Measurements from ENCODE around the gene GPR17.

Gene GPR17

GRCh38 chr2:127641846-127642507, 4.0 kb upstream of the GPR17 start:
- no peak for DNase-seq (ENCODE audit: low read depth, low spot score)

DNA sequence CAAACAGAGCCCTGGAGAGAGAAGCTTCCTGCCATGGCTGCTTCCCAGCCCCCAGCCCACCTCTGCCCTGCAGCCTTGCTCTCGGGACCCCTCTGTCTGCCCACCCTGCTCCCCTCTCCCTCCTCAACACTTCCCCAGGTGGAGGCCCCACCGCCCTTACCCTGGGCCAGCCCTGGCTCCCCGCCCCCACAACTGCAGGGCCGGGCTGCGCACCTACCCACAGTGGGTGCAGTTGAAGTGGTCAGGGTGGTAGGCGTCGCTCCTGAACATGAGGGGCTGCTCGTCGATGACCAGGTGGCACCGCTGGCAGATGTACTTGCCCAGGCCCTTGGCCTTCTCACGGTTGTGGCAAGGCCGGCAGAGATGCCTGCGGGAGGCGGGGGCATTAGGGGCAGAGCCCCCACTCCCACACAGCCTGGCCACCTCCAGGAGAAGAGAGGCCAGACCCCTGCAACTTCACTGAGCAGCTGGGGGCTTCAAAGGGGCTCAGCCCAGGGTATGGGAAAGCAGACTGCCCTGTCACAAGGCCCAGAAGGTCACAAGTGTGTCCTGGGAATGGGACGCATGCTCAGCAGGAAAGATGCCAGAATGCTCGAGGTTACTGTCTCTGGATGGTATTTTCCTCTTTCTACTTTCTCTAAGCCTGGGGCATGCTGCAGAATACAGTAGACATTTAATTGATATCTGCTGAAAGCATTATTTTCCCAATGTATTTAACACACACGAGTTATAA, 3.1 kb upstream of the GPR17 start:
- DNase-seq (ENCODE audit: low read depth, low spot score), result no peak

GRCh38 chr2:127643439-127644065, 2.4 kb upstream of the GPR17 start:
- no peak for DNase-seq (ENCODE audit: low read depth, low spot score)

DNA sequence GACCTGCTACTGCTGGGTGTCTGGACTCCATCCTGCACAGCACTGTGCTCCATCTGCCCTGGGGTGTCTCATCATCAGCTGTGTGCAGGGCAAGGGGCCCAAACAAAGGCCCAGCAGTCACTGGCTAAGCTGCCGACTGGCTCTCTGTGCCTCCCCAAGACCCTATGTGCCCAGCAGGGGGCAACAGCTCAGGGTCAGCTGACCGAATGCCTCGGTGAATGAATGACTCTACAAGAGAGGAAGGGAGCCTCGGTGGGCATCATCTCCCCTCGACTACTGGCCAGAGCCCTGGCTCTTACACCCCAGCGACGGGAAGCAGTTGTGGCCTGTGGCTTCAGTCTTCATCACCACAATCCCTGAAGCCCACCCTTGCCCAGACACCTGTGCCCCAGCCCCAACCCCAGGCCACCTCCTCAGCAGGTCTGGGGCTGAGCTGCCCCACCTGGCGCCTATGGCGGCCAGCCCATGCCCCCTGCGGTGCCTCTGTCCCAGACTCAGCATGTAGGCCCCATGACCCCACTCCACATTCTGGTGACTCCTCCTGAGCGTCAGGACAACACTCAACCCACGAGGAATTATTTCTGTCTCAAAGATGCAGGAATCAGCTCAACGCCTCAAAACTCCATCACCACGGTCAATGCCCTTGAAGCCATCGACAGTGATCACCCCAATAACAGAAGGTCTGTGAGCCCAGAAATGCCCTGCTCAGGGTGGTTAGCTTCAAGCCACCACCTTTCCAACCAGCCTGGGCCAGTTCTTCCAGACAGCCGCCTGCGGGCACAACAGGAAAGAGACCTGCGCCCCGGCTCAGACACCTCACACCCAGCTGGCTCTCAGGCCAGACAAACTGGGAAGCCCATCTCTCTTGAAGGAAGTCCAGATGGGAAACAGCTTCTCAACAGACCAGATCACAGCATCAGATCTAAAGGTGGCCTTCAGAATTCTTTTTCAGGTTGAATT, 1.6 kb upstream of the GPR17 start:
- no peak for DNase-seq (ENCODE audit: low read depth, low spot score)

DNA sequence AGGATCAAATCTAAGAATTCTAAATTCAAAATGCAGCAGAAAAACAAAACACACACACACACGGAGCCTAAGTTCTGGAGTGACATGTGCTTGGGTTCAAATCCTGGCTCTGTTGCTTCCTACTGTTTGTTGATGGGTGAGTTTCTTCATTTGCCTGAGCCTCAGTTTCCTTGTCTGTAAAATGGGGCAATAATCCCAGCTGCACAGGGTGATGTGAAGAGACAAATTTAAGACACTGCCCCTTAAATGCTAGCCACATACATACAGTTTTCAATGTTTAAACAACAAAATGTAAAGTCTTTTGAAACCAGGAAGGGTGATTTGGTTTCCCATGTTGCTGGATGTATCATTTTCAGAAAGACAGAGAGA, 943 bp upstream of the GPR17 start:
- DNase-seq (ENCODE audit: low read depth, low spot score), result no peak

DNA sequence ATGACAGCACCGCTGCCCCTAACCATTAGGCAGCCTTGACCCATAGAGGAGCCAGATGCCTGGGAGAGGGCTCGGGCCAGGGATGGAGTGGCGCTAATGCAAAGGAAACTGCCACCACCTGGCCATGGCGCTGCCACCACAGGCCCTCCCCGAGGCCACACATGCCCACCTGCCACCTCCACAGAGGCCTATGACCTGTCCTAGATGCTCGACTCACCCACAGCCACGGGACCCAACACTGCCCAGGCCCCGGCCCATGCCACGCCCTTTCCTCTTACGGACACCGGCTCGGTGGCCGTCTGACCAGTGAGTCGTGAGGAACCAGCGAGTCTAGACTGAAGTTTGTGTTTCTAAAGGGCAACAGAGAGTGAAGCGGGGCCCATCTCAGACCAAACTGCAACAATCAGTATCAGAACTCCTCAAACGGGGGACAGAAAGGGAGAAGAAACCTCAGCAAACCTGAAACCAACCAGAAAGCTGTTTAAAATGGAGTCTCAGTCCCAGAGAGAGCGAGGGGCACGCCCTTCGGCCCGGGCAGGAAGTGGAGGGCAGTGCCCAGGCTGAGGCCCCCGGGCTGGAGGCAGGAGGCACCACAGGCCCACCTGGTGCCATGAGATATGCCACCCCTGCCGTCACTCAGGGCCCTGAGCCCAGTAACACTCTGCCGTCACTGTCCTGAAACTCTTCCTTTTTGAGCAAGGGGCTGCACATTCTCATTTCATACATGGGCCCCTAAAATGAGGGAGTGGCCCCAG, 711 bp downstream of the GPR17 start:
- no peak for DNase-seq (ENCODE audit: low read depth, low spot score)

DNA sequence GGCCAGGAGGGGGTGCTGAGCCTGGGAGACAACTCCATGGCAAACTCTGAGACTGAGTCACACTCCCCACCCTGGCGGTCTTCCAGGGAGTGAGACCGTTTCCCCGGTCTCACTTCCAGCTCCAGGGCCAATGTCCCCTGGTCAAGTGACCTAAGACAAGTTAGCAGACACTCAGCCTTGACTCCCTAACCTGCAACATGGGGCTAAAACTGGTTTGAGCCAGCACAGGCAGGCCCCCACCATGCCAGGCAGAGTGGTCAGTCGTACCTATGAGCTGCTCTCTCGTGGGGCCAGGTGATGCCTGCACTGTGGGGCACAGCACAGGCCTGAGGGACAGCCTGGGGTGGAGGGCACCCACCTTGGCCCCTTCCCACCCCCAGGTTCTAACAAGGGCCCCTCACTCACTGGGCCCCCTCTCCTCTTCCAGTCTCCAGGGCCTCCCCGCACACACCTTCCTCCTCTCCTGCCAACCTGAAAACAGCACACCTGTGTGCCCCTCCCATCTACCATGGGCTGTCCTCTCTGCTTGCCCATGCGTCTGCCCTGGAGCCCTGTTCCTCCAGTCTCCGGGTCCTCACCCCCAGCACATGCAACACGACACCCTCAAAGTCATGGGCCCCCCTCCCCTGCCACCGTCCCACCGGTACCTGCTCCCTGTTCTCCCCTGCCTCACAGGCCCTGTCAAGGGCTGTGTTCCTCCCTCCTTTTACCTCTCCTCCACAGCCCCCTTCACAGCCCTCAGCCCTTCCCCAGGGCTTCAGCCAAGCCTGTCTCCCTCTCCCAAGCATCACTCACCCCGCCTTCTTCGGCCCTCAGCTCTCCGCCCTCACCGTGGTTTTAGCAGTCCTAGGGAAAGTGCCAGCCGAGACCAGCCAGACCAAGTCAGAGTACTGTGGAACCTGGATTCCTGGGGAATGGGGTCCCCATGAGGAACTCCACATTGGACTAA, 1.6 kb downstream of the GPR17 start:
- DNase-seq (ENCODE audit: low read depth, low spot score), result no peak

- DNase-seq (ENCODE audit: low read depth, low spot score), result no peak
Observed at GRCh38 chr2:127648321-127648720, 2.4 kb downstream of the GPR17 start.

- DNase-seq (ENCODE audit: low read depth, low spot score), result no peak
Observed at GRCh38 chr2:127649100-127649611, 3.2 kb downstream of the GPR17 start.

- peak; percentile 84 for DNase-seq (ENCODE audit: low read depth, low spot score)
Observed at GRCh38 chr2:127649684-127650040, 3.7 kb downstream of the GPR17 start.

GRCh38 chr2:127650041-127650784, 4.3 kb downstream of the GPR17 start:
- no peak for DNase-seq (ENCODE audit: low read depth, low spot score)

DNA sequence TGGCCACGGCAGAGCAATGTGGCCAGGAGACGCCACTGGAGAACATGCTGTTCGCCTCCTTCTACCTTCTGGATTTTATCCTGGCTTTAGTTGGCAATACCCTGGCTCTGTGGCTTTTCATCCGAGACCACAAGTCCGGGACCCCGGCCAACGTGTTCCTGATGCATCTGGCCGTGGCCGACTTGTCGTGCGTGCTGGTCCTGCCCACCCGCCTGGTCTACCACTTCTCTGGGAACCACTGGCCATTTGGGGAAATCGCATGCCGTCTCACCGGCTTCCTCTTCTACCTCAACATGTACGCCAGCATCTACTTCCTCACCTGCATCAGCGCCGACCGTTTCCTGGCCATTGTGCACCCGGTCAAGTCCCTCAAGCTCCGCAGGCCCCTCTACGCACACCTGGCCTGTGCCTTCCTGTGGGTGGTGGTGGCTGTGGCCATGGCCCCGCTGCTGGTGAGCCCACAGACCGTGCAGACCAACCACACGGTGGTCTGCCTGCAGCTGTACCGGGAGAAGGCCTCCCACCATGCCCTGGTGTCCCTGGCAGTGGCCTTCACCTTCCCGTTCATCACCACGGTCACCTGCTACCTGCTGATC, 4.9 kb downstream of the GPR17 start:
- no peak for DNase-seq (ENCODE audit: low read depth, low spot score)

GRCh38 chr2:127651381-127651809, 5.4 kb downstream of the GPR17 start:
- DNase-seq (ENCODE audit: low read depth, low spot score), result no peak

- no peak for DNase-seq (ENCODE audit: low read depth, low spot score)
Observed at GRCh38 chr2:127651971-127652550, 6.1 kb downstream of the GPR17 start.

DNA sequence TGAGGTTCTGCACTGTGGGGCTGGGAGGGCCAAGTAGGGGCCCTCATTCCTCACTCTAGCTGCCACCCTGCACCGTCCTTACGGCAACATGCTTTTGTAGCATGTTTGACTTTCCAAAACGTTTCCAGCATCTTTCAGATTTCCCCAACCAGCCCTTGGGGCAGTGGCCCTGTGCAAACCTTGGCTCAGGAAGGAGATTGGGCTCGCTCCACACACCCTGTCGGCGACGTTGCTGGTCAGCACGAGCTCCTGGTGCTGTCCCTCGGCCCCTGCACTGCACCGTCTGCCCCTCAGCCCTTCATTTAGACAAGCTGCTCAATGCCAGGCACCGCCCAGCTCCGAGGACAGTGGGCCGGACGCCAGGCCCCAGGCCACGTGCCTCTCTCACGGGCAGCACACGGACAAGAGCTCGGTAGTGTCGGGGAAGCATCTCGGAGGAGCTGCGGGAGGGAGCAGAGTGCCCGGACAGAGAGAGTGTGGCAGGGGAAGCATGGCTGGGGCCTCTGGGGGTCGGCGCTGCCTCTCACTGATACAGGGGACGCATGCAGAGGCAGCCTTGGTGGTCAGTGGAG, 6.9 kb downstream of the GPR17 start:
- DNase-seq (ENCODE audit: low read depth, low spot score), result no peak

- no peak for DNase-seq (ENCODE audit: low read depth, low spot score)
Observed at GRCh38 chr2:127653421-127654083, 7.6 kb downstream of the GPR17 start.

DNA sequence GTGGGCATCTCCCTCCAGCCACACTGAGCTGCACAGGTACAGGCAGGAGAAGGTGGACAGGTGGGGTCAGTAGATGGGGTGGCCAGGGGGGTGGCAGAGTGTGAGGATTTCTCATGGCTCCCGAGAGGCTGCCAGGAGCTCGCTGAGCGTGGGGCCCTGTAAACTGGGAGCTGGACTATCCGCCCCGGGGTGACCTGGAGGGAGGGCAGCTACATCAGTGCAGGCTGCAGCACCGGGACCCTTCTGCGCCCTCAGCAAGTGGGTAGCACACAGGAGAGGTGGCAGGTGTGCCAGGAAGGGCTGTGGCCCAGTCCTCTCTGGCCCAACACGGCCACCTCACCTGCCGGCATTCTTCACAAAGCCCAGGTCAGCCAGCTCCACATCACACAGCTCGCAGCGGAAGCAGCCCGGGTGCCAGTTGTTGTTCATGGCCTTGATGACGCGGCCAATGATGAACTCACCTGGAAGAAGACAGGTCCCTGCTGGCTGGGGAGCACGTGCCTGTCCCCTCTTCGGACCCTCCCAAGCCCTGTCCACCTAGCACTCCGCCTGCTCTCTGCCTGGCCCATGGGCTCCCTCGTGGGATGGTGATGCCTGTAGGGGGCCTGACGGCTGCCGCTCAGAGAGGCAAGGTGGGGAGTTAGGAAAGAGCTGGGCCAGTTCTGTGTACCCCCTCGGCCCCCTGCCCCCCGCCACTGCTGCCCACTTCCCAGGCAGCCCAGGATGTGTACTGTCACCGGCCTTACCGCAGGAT, 8.3 kb downstream of the GPR17 start:
- DNase-seq (ENCODE audit: low read depth, low spot score), result no peak

Measured in activated naive CD8-positive, alpha-beta T cell treated with anti-CD3 and anti-CD28 coated beads, Interleukin-2, amount 50 U/mL, for 16 hours (primary cell).